ENCODE results near the gene GADD45B.

- no peak for TF ChIP-seq CTCF (IDR thresholded peaks at IDR 0.05; ENCODE audit: low read depth, low read length, poor library complexity, severe bottlenecking)
- no peak for TF ChIP-seq EZH2phosphoT487 (IDR thresholded peaks at IDR 0.05; ENCODE audit: borderline replicate concordance, low read length)
Measured at GRCh38 chr19:2488405-2488941, 12.5 kb downstream of the GADD45B start.
